ENCODE measurements around the gene MDGA2. TPM values are rescaled to one million over a fixed set of nuclear protein-coding genes. Genes with fewer than 3 reads are reported as not detected.

Gene MDGA2
- total and polyA plus RNA-seq, 2 of the 13 experiments (the other 11 are each of a cell fraction or from before 2014, with no cell fraction given): not detected

- no peak for TF ChIP-seq CEBPZ (IDR thresholded peaks at IDR 0.05; ENCODE audit: low read length)
- no peak for TF ChIP-seq USF2 (IDR thresholded peaks at IDR 0.05; ENCODE audit: low read depth, low read length)
- TF ChIP-seq USF2 (CRISPR knock-in tag; IDR thresholded peaks at IDR 0.05; ENCODE audit: borderline replicate concordance): no peak
- TF ChIP-seq ZNF512 (CRISPR knock-in tag; IDR thresholded peaks at IDR 0.05): no peak
- TF ChIP-seq ZNF382 (CRISPR knock-in tag; IDR thresholded peaks at IDR 0.05; ENCODE audit: borderline replicate concordance): no peak
Measured at GRCh38 chr14:47389535-47389934, 285.9 kb downstream of the MDGA2 start (continued).

GRCh38 chr14:47366006-47366405, 309.4 kb downstream of the MDGA2 start:
- Histone ChIP-seq H3K36me3 (replicated peaks in 1 of 2; ENCODE audit: control insufficient read depth in 1 of 2, insufficient read depth in 2 of 2, low read length in 2 of 2) (no peaks in the 10 kb centered on the region), H3K27me3 (ENCODE audit: control insufficient read depth in 1 of 2, insufficient read depth in 2 of 2, low read length in 2 of 2) (no peaks in the 10 kb centered on the region), H3K9ac (ENCODE audit: insufficient read depth, low read depth, low read length) (no peak overlapping the region), H3K27ac (ENCODE audit: extremely low read length, insufficient read depth, low read length) (no peak overlapping the region), H2AFZ (ENCODE audit: low read length) (no peak overlapping the region), H4K20me1 (ENCODE audit: insufficient read depth, low read length) (no peaks in the 10 kb centered on the region), H3K4me2 (ENCODE audit: low read depth, low read length) (no peak overlapping the region), H3K79me2 (ENCODE audit: insufficient read depth, low read length) (no peaks in the 10 kb centered on the region), H3K4me1 (ENCODE audit: insufficient read depth, low read length) (no peaks in the 10 kb centered on the region), H3K4me3 (replicated peaks in 1 of 3; ENCODE audit: insufficient read depth in 1 of 3, low read depth in 2 of 3, low read length in 3 of 3) (no peak overlapping the region), H3K9me3 (ENCODE audit: low read length) (no peaks in the 10 kb centered on the region)
- intact Hi-C loops (cut with micrococcal nuclease; ENCODE audit: unreplicated experiment) (no loop called here), in situ Hi-C loops (cut with HindIII; ENCODE audit: extremely low pct_ligation_motif_present, low pct_unique_long_range_greater_than_20kb) (no loop called here)
- TF ChIP-seq ARID4A (CRISPR knock-in tag; IDR thresholded peaks at IDR 0.05; ENCODE audit: borderline replicate concordance) (no peak), FOXO4 (CRISPR knock-in tag; conservative IDR thresholded peaks at IDR 0.05) (no peak), POLR2AphosphoS5 (IDR thresholded peaks at IDR 0.05; ENCODE audit: low read depth, low read length) (no peak)
- ChIA-PET POLR2A (no interaction called here), CTCF (ENCODE audit: low intra/inter-chr PET ratio, low total read pairs) (no interaction called here)
- ATAC-seq (no peak), DNase-seq (ENCODE audit: low spot score) (no peak), FAIRE-seq (no peak)
- BruUV-seq (replicated peaks): no TSS peak
- WGBS (ENCODE audit: low lambda C conversion rate): 4% methylated on average over 2 of the region's 2 CpGs

All from HepG2 (cell line).